ENCODE measurements around the gene UBE2O. TPM values are rescaled to one million over a fixed set of nuclear protein-coding genes. Genes with fewer than 3 reads are reported as not detected.
A peak's percentile ranks its signal among the peaks of the same experiment; 100 is the strongest.

UBE2O gene
- total and polyA plus RNA-seq, 2 donors (not counting 3 experiments of a cell fraction or from before 2014, with no cell fraction given) = 13.9 to 34.1 TPM

DNA sequence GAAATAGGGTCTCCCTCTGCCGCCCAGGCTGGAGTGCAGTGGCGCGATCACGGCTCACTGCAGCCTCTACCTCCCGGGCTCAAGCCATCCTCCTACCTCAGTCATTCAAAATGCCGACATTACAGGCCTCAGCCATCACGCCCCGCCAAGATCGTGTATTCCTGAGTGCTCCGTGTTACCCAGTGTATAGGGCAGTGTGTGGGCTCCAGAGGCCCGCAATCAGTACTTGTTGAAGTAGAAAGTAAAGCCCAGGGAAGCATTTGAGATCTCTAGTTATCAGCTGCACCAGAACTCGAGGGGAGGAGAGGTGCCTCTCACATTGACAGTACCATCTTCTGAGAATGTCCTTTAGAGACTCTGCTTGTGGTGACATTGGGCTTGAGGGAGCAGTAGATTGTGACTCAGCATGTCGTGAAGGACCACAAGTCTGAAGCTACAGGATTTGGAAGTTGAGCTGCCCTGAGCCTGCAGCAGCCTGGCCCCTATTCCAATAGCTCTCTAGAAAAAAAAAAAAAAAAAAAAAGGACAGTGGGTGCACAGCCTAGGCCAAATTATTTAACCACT is 98.1 kb downstream of the UBE2O start:
- Histone ChIP-seq H4K20me1 (replicated peaks; ENCODE audit: control insufficient read depth, extremely low read depth, insufficient read depth, low read length) (no peaks in the 10 kb centered on the region), H3K4me3 (replicated peaks in 1 of 3; ENCODE audit: insufficient read depth in 1 of 3, low read depth in 1 of 3, low read length in 3 of 3) (no peak overlapping the region), H3K4me1 (ENCODE audit: control insufficient read depth, extremely low read depth, insufficient read depth, low read length) (peaks cover 10% of the 10 kb centered on the region), H3K9ac (replicated peaks; ENCODE audit: extremely low read depth, insufficient read depth, low read length) (no peak overlapping the region), H3K79me2 (ENCODE audit: control insufficient read depth, insufficient read depth, low read length) (peaks cover 26% of the 10 kb centered on the region), H3K27ac (ENCODE audit: insufficient read depth, low read depth, low read length) (no peak overlapping the region), H2AFZ (ENCODE audit: low read depth, low read length) (peak overlapping the region; percentile 5), H3K9me1 (replicated peaks; ENCODE audit: control insufficient read depth, extremely low read depth, insufficient read depth, low read length) (no peaks in the 10 kb centered on the region), H3K9me3 (replicated peaks; ENCODE audit: control insufficient read depth, insufficient read depth, low read length) (no peaks in the 10 kb centered on the region), H3K36me3 (ENCODE audit: control insufficient read depth in 2 of 2, extremely low read depth in 1 of 2, insufficient read depth in 2 of 2, low read length in 2 of 2) (no peaks in the 10 kb centered on the region), H3K27me3 (ENCODE audit: control insufficient read depth in 2 of 2, insufficient read depth in 2 of 2, low read length in 2 of 2) (no peaks in the 10 kb centered on the region), H3K4me2 (ENCODE audit: insufficient read depth, low read length) (no peak overlapping the region)
- CTCF ChIA-PET = interaction anchor here (0.6 to 4.5 kb wide), 7 partner anchors 10 to 295 kb away, joined by 3 to 57 read pairs (median 9); partner anchors contain the start of gene SPHK1
- dilution Hi-C loops (cut with MboI; ENCODE audit: extremely low pct_ligation_motif_present, low sequenced_read_pairs) = no loop called here
- no TSS peak for BruUV-seq (replicated peaks)
- no peak for FAIRE-seq
- DNase-seq (ENCODE audit: low read depth, low spot score) = no peak
- intact Hi-C loops (cut with micrococcal nuclease) = loop anchor here (1.0 to 2.0 kb wide), 3 partner anchors 15 to 44 kb away; no protein-coding TSS in a partner anchor
- TF ChIP-seq MYC (IDR thresholded peaks at IDR 0.05; ENCODE audit: low read depth, low read length) = no peak
- TF ChIP-seq, protein P1, sequence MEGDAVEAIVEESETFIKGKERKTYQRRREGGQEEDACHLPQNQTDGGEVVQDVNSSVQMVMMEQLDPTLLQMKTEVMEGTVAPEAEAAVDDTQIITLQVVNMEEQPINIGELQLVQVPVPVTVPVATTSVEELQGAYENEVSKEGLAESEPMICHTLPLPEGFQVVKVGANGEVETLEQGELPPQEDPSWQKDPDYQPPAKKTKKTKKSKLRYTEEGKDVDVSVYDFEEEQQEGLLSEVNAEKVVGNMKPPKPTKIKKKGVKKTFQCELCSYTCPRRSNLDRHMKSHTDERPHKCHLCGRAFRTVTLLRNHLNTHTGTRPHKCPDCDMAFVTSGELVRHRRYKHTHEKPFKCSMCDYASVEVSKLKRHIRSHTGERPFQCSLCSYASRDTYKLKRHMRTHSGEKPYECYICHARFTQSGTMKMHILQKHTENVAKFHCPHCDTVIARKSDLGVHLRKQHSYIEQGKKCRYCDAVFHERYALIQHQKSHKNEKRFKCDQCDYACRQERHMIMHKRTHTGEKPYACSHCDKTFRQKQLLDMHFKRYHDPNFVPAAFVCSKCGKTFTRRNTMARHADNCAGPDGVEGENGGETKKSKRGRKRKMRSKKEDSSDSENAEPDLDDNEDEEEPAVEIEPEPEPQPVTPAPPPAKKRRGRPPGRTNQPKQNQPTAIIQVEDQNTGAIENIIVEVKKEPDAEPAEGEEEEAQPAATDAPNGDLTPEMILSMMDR (IDR thresholded peaks at IDR 0.05; ENCODE audit: extremely low read depth in 1 of 2, insufficient read depth in 1 of 2, low read depth in 1 of 2, low read length in 2 of 2) = no peak
- TF ChIP-seq GATA2 (IDR thresholded peaks at IDR 0.05; ENCODE audit: insufficient read depth, insufficient read length, low read depth, low read length) = no peak
- TF ChIP-seq, protein P2, sequence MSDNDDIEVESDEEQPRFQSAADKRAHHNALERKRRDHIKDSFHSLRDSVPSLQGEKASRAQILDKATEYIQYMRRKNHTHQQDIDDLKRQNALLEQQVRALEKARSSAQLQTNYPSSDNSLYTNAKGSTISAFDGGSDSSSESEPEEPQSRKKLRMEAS (IDR thresholded peaks at IDR 0.05; ENCODE audit: insufficient read depth, insufficient read length) = no peak
- no peak for TF ChIP-seq POLR2AphosphoS5 (IDR thresholded peaks at IDR 0.05; ENCODE audit: insufficient read depth, low read depth, low read length)
- no peak for TF ChIP-seq JUN (IDR thresholded peaks at IDR 0.05; ENCODE audit: borderline replicate concordance, insufficient read depth, insufficient read length, low read depth)
- no peak for TF ChIP-seq POLR2A (IDR thresholded peaks at IDR 0.05; ENCODE audit: low read depth, low read length)
- TF ChIP-seq EZH2 (IDR thresholded peaks at IDR 0.05; ENCODE audit: borderline replicate concordance, low read depth, low read length, severe bottlenecking) = no peak
- no peak for TF ChIP-seq FOS (IDR thresholded peaks at IDR 0.05; ENCODE audit: borderline replicate concordance, insufficient read depth, low read length)
- POLR2A ChIA-PET = interaction anchor here (0.8 kb wide), 1 partner anchor 16 kb away, joined by 3 read pairs; no protein-coding TSS in a partner anchor
